SK-N-DZ (cell line): ENCODE results near the gene SLC9B1. TPM values are rescaled to one million over a fixed set of nuclear protein-coding genes. Genes with fewer than 3 reads are reported as not detected.
A peak's percentile ranks its signal among the peaks of the same experiment; 100 is the strongest.

Experiments used
- DNase-seq: peaks from one replicate; pipeline ENCODE4 v3.0.0-alpha.2; 2015; ENCODE audit warnings: low spot score
- polyA plus RNA-seq, 2 experiments: library from polyadenylated mRNA; depleted of rRNA; stranded (reverse); fragments of >200 nt; gene quantifications; 2 replicates each; pipeline ENCODE4 v1.2.3, GENCODE V29; 2014

SLC9B1 gene
- polyA plus RNA-seq (2014; cell fraction: cytosol; rRNA removed) = 1.5 TPM in 1 of 2 replicates, not detected in the other
- 0.25 and 0.56 TPM in 2 replicates for polyA plus RNA-seq (2014; cell fraction: nucleus; rRNA removed)

DNA sequence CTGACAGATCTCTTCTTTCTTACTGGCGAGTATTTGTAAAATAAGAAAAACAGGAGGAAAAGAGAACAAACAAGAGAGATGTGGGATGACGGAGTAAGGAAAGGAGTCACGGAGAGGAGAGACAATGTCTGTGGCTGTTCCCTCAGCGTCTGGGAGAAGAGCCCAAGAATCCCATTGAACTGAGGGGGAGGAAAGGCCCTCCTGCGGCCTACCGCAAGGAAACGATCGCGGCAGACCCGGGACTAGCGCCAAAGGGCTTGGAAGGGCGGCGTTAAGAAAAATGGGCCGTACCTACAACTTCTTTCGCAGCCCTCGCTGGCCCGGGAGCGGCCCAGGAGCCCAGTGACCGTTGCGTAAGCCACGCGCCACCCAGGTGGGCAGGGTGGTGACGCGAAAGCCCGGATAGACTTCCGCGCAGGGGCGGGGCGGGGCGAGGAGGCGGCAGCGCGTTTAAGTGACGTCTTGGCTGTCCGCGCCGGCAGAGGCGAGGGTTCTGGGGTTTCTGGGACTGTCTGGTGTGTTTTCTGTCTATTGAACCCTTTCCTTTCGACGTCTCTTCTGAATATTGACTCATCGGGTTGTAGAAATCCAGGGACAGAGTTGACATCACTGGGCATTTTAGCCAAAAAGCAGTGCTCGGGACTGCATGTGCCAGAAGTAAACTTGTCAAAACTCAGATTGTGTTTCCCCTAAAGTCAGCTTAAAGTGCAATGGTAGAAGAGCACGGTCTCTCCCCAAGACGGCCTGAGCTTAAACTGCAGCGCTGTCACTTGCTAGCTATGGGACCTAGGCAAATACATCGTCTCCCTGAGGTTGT lies at the start of gene SLC9B1:
SLC9B1 (minus strand) TSS at position 398 of the 817 bp plus-strand sequence. CDS start 27,994 bp downstream, outside the sequence.
- DNase-seq = peak; percentile 67

GRCh38 chr4:103067841-103068547 lies 48.5 kb upstream of the SLC9B1 start:
- no peak for DNase-seq

GRCh38 chr4:103060453-103061148 lies 41.1 kb upstream of the SLC9B1 start:
- DNase-seq = no peak

DNA sequence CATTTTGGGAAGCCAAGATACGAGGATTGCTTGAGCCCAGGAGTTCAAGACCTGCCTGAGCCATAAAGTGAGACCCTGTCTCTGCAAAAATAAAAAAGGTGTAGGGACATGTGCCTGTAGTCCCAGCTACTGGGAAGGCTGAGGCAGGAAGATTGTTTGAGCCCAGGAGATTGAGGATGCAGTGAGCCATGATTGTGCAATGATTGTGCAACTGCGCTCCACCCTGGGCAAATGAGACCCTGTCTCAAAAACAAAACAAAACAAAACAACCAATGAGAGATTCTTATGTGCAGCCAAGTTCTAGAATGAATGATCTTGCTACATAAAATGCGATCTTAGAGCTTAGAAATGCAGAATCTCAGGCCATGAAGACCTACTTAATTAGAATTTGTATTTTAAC lies 34.5 kb upstream of the SLC9B1 start:
- no peak for DNase-seq

DNA sequence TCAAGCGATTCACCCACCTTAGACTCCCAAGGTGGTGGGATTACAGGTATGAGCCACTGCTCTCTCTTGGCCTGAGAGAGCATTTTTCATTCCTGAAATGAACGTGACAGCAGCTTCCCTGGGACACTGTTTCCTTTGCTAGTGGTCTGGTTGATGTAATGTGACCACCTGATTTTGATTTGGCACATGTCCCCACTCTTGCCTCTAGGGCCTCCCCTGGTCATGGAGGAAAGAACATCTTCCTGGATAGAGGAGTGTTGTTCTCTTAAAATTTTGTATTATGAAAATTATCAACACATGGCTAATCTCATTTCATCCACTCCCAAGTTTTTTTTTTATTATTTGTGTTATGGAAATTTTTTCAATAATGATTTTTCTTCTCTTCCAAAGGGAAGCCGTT lies 33.3 kb upstream of the SLC9B1 start:
- no peak for DNase-seq

GRCh38 chr4:103052145-103052544 lies 32.6 kb upstream of the SLC9B1 start:
- DNase-seq = no peak

GRCh38 chr4:103050736-103051436 lies 31.4 kb upstream of the SLC9B1 start:
- DNase-seq = no peak

DNA sequence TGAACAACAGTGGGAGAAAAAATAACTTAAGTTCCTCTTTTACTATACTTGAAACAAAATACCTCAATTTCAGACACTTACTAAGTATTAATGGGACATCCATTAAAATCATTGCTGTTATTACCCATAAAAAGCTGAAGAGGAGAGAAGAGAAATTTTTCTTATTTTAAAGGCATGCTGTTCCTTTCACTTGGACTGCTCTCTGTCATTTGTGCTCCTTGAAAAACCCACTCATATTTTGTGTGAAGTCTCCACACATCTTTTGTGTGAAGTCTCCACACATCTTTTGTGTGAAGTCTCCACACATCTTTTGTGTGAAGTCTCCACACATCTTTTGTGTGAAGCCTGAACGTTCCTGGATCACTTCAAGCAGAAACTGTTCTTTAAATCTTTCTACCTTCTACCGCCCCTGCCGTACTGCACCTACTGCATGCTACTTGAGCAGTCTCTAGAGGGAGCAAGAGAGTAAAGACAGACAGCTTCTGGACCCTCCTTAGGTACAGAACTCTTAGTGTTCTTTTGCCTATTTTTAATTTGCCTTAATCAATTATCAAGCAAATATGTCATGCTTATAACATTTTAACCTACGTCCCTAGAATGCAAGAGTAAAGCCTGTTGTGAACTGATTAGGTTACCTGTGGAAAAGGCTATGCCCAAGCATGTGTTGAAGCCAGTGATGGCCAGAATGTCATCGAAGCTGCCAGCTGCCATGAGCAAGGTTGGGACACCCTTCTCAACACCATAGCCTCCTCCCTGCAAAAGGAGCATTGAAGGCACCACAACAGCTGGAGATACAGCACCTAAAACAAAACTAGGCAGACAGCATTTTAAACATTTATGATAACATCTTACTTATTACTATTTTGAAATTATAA lies 27.1 kb upstream of the SLC9B1 start:
- DNase-seq = peak; percentile 29

DNA sequence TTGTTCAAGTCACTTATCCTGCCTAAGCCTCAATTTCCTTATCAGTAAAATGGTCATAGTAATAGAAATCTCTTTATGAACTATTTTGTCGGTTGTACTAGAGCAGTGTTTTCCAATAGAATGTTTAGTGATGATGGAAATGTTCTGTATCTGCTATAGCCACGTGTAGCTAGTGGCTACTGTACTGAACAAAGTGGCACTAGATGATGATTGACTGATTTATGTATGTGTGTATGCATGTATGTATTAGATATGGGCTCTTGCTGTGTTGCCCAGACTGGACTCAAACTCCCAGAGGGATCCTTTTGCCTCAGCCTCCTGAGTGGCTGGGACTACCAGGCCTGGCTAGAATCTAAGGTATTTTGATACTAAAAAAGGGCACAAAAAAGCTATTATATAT lies 24.7 kb upstream of the SLC9B1 start:
- no peak for DNase-seq

DNA sequence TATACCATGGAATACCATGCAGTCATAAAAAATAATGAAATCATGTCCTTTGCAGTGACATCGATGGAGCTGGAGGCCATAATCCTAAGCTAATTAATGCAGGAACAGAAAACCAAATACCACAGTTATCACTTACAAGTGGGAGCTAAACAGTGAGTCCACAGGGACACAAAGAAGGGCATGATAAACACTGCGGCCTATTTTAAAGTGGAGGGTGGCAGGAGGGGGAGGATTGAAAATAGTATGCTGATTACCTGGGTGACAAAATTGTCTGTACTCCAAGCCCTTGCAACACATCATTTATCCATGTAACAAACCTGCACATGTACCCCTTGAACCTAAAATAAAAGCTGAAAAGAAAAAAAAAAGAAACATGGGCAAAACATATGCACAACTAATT lies 16.7 kb upstream of the SLC9B1 start:
- no peak for DNase-seq

DNA sequence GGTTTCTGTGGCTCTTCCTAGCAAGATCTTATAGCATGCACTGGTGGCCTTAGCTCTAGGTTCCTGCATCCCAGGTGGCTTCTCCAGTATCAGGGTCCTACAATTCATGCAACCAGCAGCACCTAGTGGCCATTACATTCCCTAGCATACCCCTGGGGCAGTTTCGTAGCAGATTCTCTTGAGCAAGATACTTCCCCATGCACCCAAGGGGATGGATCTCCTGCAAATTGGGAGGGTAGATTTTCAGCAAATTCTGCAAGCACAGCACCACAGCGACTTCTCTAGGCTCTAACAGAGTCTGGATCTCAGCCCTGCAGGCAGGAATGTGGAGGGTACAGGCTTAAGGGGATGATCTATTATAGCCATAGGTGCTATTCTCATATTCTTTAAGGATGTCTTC lies 13.1 kb upstream of the SLC9B1 start:
- DNase-seq = peak; percentile 21

DNA sequence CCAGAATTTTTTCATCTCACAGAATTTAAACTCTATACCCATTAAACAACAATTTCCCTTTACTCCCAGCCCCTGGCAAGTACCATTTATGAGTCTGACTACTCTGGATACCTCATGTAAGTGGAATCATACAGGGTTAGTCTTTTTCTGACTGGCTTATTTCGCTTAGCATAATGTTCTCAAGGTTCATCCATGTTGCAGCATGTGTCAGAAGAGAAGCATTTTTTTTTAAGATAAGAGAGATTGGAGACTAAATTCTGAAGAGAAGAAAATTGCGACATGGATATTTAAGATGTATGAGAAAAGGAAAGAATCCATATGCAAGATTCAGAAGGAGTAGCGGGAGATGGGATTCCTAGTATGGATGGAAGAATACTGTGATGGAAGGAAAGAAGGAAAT lies 11.3 kb upstream of the SLC9B1 start:
- no peak for DNase-seq

DNA sequence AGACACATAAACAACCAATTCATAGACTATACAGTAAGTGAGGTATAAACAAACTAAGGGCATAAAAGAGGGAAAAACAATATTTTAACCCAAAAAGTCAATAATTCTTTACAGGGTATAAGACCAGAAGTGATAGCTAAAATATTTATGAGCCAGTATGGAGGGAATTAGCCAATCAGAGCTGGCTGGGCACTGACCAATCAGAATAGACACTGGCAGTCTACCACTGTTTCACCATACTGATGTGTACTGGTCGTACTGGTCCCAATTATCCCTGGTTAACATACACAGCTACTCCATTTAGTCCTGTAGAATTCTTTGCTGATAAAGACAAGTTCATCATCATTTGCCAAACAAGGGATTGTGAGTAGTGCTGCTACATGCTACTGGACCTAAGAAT lies 9.8 kb upstream of the SLC9B1 start:
- DNase-seq = no peak

GRCh38 chr4:103026868-103027267 lies 7.4 kb upstream of the SLC9B1 start:
- DNase-seq = no peak

- DNase-seq = no peak
Measured at GRCh38 chr4:103024996-103025395, 5.5 kb upstream of the SLC9B1 start.

GRCh38 chr4:103021120-103021519 lies 1.6 kb upstream of the SLC9B1 start:
- no peak for DNase-seq

DNA sequence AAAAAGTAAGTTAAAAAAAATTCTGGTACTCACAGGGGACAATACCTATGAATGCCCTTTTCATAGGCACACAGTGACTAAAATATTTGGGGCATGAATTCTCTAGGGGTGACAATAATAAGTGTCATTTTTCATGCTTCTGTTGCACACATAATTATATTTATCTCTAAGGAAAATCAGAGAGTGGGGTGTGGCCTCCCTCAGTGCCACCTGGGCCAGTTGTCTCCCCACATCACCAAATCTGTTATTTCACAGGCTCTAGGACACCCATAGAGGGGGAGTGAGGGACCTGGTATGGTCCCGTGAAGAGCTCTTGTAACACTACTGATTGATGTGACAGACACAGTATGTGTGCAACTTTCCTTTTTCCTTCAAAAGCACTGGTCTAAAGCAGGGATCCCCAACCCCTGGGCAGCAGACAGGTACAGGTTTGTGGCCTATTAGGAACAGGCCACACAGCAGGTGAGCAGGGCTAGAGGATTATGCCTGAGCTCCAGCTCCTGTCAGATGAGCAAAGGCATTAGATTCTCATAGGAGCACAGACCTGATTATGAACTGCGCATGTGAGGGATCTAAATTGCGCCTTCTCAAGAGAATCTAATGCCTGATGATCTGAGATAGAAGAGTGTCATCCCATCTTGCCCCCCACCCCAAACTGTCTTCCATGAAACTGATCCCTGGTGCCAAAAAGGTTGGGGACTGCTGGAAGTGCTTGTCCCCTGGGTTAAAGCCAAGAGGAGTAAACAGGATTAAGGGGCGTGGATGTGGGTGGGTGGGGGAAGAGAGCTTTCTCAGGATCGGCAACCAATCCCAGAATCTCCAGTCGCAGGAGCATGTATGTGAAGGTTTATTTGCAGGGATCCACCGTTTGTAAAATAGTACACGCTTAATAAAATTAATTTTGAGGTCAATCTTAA lies 856 bp downstream of the SLC9B1 start:
- peak; percentile 11 for DNase-seq

GRCh38 chr4:103012551-103012950 lies 7.0 kb downstream of the SLC9B1 start:
- no peak for DNase-seq

- no peak for DNase-seq
Measured at GRCh38 chr4:103012060-103012459, 7.4 kb downstream of the SLC9B1 start.
